GM13977 (cell line): Measurements from ENCODE around the gene SLC2A1.

Source experiments
- DNase-seq: peaks from one replicate; pipeline ENCODE4 v3.0.0; 2012; ENCODE audit warnings: low spot score
- CTCF ChIP-seq: IDR thresholded peaks from 2 replicates; pipeline ENCODE4 v1.5.1; 2012; ENCODE audit warnings: mild to moderate bottlenecking, control low read depth; ENCODE audit not compliant: insufficient read depth; ENCODE audit errors: extremely low read depth, missing control alignments
- in situ Hi-C: fragments of 300-500 bp; cut with MboI; formaldehyde crosslinking; loops from one replicate; pipeline ENCODE4 v1.12.0; 2022; ENCODE audit warnings: low sequenced_read_pairs, low pct_unique_long_range_greater_than_20kb, mixed read lengths, inconsistent platforms; ENCODE audit not compliant: unreplicated experiment

Gene SLC2A1

DNA sequence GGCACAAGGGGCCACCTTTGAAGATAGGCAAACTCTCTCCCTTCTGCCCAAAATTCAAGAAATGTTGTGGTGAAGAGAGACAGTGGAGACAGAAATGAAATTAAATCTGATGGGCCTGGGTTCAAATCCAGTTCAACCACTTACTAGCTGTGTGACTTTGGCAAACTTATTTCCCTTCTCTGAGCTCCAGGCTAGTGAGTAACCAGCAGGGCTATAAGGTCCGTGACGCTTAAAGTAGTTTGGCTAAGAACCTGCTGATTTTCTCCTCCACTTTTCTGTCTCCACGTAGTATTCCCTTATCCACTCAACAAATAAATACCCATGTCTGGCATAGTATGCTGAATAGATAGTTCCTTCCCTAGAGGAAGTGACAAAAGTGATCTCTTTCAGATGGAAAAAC lies 1.9 kb downstream of the SLC2A1 start:
- no peak for DNase-seq
- no peak for TF ChIP-seq CTCF
- in situ Hi-C loops, result no loop called here

DNA sequence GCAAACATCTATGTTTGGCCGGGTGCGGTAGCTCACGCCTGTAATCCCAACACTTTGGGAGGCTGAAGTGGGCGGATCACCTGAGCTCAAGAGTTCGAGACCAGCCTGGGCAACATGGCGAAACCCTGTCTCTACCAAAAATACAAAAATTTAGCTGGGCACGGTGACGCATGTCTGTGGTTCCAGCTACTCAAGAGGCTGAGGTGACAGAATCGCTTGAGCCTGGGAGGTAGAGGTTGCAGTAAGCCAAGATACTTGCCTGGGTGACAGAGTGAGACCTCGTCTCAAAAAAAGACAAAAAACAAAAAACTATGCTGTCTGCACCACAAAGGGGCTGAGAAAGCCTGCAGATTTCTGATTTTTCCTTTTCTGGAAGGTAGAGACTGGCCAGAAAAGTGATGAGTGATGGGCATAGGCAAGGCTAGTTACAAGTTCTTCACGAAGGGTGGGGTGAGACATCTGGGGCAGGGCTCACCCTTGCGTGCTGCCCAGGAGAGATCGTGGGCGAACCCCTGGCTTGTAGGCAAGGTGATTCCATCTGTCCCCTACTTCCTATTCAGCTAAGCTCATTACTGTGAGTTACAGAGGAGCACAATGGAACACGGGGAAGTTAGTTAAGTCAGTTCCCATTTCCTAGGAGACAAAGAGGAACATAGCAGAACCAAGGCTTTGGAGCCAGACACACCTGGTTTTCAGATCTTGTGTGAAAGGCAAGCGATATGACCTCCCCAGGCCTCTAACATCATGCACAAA lies 3.2 kb downstream of the SLC2A1 start:
- in situ Hi-C loops, result no loop called here
- DNase-seq, result no peak
- no peak for TF ChIP-seq CTCF

- in situ Hi-C loops, result no loop called here
- DNase-seq, result no peak
- TF ChIP-seq CTCF, result no peak
Measured at GRCh38 chr1:42953182-42954180, 5.2 kb downstream of the SLC2A1 start.

GRCh38 chr1:42952303-42953001 lies 6.2 kb downstream of the SLC2A1 start:
- in situ Hi-C loops, result no loop called here
- peak; percentile 66 for DNase-seq
- no peak for TF ChIP-seq CTCF

GRCh38 chr1:42951588-42951987 lies 7.1 kb downstream of the SLC2A1 start:
- in situ Hi-C loops, result no loop called here
- TF ChIP-seq CTCF, result no peak
- DNase-seq, result no peak

DNA sequence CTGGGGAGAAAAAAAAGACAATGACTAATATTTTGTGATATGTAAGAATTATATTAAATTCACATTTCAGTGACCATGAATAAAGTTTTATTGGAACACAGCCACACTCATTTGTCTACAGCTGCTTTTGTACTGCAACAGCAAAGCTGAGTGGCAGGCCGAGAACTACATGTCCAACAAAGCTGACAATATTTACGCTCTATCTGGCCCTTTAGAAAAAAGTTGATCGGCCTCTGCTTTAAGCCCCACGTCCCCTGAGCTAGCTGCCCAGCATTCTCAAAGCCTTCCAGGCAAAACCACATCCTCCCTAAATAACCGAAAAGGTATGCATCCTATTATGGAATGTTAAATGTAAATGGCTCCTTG lies 8.6 kb downstream of the SLC2A1 start:
- TF ChIP-seq CTCF, result no peak
- no peak for DNase-seq
- in situ Hi-C loops, result no loop called here
